ENCODE data around the gene TAOK3.
"Not testable (repeated sequence)": the region's sequence is repeated elsewhere in the genome, so short reads cannot be mapped to it uniquely, and the experiment has no call there.

The TAOK3 gene

DNA sequence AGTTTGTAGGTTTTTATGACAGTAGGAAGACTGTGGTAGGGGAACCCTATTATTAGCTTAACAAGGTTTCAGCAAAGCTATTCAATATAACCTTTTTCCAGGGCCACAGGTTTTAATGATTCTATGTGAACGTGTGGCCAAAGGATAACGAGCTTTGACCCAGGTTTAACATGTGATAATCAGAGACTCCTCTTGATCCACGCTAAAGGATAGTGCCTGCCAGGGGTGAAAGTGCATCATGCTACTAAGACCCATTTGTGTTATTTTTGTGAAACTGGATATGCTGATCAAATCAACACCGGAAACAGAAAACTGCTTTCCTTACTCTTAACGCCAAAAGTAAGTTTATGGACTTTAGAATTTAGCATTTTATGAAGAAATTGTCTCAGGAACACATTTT is 909 bp upstream of the TAOK3 start:
- no peak for DNase-seq (ENCODE audit: low spot score)

DNA sequence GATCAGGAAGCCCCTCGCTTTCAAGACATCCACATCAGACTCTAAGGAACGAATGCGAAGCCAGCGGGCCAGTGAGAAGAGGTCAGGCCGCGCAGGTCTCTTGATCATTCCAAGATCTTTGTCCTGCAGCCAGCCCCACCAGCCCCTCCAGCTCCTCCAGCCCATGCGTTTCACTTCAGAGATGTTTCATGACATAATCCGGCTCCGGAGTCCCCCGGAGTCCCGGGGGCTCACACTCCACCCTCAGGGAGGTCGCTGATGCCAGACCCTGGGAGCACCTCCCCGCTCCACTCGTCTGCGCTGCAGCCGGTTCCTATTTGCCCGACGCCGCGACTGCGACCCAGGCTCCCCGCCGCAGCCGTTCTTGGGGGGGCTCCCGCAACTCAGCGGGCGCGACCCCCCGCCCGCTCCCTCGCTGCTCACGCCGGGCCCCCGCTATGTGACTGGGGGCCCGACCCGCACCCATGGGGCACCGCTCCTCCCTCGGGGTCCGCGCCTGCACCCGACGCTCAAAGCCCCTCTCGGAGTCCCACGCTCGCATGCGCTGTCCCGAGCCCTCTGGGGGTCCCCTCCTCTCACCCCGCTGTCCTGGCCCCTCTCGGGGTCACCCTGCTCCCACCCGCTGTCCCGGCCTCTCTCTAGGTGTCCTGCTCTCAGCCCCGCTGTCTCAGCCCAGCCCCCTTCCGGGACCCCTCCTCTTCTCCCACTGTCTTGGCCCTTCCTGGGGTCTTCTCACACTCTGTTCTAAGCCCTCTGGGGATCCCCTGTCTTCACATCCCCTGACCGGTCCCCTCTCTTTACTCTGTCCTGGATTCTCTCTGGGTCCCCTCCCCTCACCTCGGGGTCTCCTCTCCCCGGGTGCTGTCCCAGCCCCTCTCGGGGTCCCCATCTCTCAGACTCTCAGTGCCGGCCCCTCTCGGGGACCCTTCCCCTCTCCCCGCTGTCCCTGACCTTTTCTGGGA is 1.1 kb downstream of the TAOK3 start:
- peak; percentile 22 for DNase-seq (ENCODE audit: low spot score)

DNA sequence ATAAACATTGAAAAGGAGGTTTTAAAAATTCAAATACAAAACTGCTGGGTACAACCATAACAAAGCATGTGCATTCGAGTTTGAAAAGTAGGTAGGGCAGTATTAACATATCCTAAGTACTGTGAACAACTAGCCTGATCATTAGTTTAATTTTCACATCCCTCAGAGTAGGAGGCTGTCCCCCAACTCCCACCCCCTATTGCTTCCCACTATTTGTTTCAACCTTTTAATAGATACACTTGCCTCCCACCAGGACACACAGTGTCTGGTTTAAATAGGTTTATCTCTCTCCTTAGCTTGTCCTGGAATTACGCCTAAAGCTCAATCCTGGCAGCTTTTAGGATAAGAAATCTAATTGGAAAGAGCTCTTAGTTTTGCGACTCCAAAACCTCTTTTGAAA is 2.1 kb downstream of the TAOK3 start:
- DNase-seq (ENCODE audit: low spot score) = no peak

DNA sequence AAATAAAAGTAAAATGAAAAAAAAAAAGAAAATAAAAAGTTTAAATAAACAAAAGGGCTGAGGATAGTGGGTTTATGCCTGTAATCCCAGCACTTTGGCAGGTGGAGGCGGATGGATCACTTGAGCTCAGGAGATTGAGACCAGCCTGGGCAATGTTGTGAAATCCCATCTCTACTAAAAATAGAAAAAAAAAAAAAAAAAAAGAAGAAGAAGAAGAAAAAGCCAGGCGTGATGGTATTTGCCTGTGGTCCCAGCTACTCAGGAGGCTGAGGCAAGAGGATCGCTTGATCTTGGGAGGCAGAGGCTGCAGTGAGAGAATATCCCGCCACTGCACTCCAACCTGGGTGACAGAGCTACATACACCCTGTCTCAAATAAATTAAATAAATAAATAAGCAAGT is 3.9 kb downstream of the TAOK3 start:
- no peak for DNase-seq (ENCODE audit: low spot score)

DNA sequence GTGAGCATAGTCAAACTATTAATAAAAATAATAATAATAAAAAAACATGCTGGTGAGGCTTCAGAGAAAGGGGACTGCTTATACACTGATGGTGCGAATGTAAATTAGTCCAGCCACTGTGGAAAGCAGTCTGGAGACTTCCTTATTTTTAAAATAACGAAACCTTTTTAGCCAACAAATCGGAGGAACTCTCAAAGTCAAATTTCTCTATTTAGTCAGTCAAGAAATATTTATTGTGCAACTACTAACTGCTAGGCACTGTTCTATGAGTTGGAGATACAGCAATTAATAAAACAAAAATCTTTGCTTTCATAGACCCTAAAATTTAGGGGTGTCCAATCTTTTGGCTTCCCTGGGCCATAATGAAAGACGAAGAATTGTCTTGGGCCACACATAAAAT is 10.8 kb downstream of the TAOK3 start:
- DNase-seq (ENCODE audit: low spot score) = no peak

DNA sequence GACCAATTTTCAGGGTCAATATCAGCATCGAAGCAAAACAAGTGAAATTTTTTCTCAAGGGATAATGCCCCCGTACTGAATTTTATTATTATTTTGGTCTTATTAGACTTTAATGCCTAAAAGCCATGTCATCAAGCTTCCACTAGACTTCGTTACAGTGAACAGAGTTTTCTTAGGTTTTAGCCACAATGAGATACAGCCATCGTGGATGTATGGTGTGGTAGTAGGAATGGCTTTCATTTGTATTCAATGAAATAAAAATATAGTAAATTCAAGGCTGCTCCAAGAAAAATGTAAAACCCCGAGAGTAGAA is 11.7 kb downstream of the TAOK3 start:
- no peak for DNase-seq (ENCODE audit: low spot score)

DNA sequence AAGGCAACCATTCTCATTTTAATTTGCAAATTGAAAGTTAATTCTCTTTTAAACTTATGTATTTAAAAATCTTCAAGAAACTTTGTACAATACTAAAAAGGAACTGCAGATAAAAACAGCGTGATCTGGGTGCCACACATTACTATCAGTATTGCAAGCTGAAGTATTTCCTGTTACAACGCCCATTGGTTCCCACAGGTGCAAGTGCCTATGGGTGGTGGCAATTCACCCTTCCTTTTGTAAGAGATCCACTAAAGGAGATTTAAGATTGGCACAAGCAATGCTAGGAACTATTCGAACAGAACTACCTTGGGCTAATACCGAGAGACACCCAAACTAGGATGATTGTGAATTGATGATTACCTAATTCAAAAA is 13.2 kb downstream of the TAOK3 start:
- DNase-seq (ENCODE audit: low spot score) = no peak

DNA sequence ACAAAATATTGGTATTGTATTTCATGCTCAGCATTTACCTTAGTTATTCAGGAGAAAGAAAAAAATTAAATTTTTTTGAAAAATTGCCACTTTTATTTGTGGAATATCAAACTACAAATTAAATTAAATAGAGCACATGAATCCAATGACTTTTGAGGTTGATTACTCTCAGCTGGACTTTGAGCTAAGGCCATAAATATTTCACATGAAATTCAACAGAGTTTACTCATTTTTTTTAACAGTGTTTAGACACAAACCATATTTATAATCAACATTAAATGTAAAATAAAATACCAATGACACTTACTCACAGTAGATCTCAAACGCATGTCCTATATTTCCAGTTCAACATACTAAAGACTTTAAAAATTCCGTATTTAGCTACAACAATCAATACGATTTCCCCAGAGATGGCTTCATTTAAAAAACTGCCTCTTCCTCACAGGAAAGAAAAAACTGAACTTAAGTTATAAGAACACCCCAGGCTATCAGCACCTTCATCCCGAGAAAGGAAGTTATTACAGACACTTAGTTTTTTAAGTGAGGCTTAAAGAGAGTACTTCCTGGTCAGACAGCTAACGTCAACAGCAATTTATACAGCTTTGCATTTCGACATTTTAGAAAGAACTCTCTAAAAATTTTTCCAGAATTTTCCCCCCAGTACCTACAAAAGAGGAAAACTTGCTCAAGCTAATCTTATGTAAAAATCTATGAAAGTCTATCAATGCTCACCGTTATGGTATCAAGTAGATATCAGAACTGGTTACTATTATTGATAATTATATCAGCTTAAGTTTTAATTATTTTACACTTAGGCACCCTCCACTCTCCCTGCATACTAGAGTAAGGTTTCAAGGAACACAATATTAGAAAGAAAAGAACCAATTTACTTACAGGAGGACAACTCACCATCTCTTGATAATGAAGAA is 13.8 kb downstream of the TAOK3 start:
- DNase-seq (ENCODE audit: low spot score) = no peak

DNA sequence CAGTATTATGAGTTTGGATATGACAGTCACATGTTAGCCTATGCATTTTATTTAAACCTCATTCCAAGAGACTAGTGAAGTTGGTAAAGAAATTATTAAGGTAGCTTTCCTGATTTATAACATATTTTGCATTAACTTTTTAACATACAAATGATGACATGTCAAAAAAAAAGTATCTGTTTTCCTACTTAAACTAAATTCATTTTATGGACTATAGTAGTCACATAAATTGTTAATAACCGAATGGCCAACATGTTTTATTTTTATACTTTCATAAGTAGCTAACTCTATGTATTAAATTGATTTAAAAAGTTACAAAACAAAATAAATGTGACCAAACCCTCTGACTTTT is 14.7 kb downstream of the TAOK3 start:
- no peak for DNase-seq (ENCODE audit: low spot score)

DNA sequence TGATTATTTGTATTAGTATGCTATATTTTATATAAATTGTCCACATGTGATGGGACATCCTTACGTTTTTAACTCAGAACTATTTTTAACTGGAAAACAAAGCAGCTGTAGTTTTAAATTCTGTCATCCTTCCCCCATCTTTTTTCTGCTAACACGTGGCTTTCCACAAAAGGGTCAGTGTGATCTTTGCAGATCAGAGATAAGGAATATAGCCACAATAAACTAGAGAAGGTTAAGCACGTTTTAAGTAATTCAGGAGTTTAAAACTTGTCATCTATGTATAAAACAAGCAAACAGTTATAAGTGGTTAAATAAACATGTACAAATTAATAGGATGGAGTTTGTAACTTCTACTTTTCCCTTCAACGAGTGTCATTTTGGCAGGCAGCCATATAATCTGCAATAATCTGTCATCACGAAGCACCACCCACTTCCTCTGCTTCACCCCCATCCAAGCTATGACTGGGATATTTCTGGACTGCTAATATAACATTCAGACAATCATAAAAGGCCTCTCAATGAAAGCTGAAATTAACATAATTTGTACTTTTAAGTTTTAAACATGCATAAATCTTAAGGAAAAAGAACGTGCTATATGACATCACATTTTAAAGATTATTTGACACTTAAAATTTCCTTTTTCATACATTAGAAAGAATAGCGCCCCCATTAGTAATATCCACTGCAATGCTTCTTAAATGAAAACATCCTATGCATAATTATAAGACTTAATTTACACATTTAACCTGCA is 15.3 kb downstream of the TAOK3 start:
- DNase-seq (ENCODE audit: low spot score) = no peak

DNA sequence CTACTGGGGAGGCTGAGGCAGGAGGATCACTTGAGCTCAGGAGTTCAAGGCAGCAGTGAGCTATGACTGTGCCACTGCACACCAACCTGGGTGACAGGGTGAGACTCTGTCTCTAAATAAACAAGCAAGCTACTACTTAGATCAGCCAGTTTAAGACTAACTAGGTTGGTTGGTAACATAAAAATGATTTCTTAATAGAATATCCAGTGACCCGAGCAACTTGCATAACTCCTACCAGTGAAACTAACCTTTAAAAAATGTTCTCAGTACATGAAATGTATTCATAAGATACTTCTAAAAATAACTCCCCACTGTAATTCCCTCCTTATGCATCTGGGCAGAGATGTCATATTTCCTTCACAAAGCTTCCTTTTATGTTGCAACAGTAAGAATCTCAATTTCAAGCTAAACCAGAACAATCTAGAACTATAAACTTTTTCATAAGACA is 15.9 kb downstream of the TAOK3 start:
- DNase-seq (ENCODE audit: low spot score) = peak; percentile 63

DNA sequence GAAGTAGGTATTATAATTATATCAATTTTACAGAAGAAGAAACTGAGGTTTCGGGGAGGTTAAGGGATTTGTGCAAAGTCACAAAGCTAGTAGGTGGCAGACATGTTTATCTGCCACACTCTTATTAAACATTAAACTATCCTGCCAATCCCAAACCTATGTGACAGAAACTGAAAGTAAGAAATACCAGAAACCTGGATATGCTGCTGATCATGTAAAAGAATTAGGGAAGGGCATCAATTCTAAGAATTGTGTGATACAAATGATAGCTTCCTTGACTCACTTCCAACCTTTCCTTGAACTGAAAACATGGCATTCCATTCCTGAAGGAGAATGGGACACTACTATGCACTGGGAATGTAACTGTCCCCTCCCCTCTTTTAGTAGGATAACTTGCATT is 16.9 kb downstream of the TAOK3 start:
- DNase-seq (ENCODE audit: low spot score) = no peak

DNA sequence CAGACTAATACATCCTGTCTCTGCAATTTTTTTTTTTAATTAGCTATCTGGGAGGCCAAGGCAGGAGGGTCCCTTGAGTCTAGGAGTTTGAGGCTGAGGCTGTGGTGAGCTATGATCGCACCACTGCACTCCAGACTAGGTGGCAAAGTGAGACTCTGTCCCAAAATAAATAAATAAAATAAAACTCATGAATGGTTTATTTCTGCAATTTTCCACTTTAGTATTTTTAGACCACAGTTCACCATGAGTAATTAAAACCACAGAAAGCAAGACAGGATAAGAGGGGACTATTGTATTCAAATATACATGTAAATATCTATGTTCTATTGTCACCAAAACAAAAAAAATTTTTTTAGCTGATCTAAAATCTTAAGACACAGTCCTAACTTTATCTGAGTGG is 17.8 kb downstream of the TAOK3 start:
- DNase-seq (ENCODE audit: low spot score) = no peak

DNA sequence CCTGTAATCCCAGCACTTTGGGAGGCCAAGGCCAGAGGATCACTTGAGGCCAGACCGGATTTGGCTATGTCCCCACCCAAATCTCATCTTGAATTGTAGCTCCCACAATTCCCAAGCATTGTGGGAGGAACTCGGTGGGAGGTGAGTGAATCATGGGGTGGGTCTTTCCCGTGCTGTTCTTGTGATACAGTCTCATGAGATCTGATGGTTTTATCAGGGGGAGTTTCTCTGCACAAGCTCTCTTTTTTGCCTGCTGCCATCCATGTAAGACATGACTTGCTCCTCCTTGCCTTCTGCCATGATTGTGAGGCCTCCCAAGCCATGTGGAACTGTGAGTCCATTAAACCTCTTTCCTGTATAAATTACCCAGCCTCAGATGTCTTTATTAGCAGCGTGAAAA is 18.2 kb downstream of the TAOK3 start:
- not testable (repeated sequence) for DNase-seq (ENCODE audit: low spot score)

DNA sequence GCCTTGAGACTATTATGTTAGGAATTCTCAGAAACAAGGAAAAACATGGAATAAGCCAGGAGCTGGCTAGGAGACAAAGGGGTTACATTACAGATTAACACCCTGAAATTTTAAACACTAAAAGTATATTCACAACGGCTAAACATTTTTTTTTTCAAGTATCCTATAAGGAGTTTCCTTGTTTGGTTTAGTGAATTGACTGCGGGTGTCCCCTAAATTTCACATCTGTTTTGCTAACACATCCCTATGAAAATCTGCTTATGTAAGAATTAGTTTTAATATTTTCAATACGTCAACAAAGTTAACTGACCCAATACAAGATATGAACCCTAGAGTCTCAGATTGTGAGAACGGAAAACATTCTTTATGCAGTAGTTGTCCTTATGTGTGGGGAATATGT is 19.0 kb downstream of the TAOK3 start:
- DNase-seq (ENCODE audit: low spot score) = no peak

DNA sequence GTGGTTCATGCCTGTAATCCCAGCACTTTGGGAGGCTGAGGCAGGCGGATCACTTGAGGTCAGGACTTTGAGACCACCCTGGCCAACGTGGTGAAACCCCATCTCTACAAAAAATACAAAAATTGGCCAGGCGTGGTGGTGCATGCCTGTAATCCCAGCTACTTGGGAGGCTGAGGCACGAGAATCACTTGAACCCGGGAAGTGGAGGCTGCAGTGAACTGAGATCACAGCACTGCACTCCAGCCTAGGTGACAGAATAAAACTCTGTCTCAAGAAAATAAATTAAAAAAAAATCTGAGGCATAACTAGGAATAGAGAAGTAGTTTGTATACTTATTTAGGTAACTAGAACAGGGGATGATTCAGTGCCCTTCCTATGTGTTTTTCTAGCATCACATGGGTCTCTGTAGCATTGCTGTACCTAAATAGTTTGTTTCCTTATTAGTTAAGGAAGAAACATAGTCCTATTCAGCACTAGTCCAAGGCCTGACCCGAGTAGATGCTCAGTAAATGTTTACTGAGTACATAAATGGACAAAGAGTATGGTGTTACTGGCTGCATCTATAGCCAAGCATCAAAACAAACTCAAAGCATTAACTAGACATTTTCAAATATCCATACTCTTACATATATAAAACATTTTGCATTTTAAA is 21.7 kb downstream of the TAOK3 start:
- DNase-seq (ENCODE audit: low spot score) = no peak

DNA sequence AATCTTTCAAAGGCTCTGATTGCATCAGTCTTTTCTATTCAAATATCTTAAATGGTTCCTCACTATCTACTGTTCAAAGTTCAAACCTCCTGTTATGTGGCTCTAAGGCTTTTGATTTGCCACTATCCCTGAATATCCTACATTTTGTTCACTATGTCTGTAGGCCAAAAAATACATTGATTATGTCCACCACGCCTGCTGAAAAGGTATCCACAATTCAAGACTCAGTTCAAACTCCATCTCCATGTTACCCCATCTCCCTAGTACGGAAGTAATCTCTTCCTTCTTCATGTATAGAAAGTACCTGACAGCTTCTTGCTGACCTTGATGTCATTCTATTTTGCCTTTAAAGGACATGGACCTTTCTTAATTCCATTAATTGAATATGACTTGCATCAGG is 24.8 kb downstream of the TAOK3 start:
- DNase-seq (ENCODE audit: low spot score) = no peak

DNA sequence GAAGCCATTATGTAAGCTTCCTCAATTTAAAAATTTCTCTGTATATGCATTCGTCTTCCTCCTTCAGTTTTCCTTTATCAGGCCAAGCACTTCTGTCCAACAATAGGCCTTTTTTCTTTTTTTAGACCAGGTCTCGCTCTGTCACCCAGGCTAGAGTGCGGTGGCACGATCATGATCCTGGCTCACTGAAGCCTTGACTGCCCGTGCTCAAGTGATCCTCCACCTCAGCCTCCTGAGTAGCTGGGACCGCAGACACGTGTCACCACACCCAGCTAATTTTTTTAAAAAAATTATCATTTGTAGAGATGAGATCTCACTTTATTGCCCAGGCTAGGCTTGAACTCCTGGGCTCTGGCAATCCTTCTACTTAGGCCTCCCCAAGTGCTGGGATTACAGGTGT is 25.8 kb downstream of the TAOK3 start:
- no peak for DNase-seq (ENCODE audit: low spot score)

DNA sequence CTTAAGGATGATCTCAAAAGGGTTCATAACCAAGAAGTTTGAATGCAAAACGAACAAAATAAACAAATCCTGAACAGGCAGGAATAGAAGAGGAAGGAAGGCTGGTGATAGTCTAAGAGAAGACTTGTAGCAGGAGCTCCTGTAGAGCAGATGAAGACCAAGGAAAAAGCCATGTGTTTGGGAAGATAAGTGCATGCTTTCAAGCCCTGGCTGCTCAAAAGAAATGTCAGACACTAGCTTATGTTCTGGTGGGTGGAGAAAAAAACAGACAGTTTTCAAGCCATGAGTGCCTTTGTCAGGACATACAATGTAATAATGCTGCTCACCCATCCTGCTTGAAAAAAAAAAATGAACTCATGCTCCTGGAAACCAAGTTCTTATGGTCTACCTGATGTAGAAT is 27.4 kb downstream of the TAOK3 start:
- no peak for DNase-seq (ENCODE audit: low spot score)

DNA sequence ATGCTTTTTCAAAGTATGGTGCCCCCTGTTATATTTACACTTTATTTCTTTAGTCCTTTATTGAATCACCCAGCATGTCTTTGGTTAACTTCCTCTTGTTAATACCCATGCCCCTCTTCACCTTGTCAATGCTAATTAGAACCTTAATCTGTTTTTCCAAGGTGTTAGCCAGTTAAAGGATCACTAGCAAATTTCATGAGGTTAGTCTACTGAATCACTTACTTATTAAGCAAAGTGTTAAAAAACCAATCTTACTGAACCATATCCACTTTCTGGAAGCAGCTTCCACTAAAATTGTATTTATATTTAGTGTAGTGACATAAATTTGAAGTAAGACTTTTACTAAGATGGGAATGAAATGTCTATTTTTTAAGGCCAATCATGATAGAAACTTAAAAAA is 27.9 kb downstream of the TAOK3 start:
- DNase-seq (ENCODE audit: low spot score) = no peak

DNA sequence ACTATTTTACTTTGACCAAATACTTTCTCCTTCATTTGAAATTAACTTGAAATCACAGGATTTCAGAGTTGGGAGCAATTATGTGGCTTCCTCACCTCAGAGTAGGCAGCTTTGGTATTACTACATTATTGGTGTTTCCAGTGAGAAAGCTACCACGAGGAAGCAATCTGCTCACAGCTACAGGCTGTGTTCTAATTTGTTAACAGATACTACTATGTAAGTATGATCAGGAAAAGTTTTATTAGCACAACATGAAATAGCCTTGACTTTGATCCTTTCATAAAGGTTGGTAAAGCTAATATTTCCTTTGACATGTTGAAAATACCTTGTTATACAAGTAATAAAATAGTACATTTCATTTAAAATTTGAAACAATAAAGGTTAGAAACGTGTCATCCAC is 30.6 kb downstream of the TAOK3 start:
- DNase-seq (ENCODE audit: low spot score) = no peak

Measured in AG08396 (cell line).